Measurements from ENCODE around the gene KLF7.

- no peak for TF ChIP-seq EZH2 (IDR thresholded peaks at IDR 0.05)
- no peak for TF ChIP-seq CTCF (IDR thresholded peaks at IDR 0.05)
Observed at GRCh38 chr2:207092818-207093217, 72.9 kb downstream of the KLF7 start.

Data from neural progenitor cell (in vitro differentiated cells).